Measurements from ENCODE around the gene NAA80. TPM values are rescaled to one million over a fixed set of nuclear protein-coding genes. Genes with fewer than 3 reads are reported as not detected.

The NAA80 gene
- total and polyA plus RNA-seq, 8 donors = 3.1 to 107 (median 17.0) TPM

DNA sequence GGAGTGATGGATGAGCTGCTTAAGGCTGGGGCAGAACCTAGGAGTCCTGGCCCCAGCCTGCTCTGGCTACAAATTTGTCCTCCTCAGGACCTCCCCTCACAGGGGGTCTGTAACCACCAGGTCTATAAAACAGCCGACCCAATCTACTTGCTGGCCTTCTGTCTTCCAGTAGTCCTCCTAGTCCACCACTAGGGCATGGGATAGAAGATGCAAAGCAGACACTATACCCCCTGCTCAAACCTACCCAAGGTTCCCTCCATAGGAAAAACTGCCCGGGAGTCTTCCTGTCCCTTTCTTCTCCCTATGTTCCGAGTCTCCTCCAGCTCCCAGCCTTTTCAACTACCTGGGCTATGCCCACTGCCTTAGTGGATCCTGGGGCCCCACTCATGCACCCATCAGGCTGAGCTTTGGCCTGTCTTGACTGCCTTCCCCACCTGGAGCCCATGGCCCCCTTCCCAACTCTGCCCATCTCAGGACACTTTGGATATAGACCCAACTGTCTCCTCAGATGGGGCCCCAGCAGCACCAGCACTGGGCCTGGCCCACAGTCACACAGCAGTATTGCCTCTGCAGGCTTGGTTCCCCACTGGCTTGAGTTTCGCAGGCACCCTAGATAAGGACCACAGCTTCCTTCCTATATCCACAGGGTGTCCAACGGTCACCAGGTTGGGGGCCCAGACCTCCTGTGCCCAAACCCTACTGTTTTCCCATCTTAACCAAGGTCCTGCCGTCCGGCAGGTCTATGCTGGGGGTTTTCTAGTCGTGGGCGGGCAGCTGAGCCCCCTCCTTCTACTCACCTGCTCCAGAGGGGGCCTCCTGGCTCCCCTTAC lies 1.1 kb downstream of the NAA80 start:
- DNase-seq = peak in 1 of 2 donors; percentile 44
- peak overlapping the region; percentile 67 to 73 (median 70) for H3K4me3 ChIP-seq
- WGBS, 5 donors = 25 to 40% (median 26%) methylated on average over 9 of the region's 9 CpGs
- peaks cover 37 to 66% (median 59%) of the 10 kb centered on the region in 4 donors for H3K4me1 ChIP-seq
- TF ChIP-seq, protein P1, sequence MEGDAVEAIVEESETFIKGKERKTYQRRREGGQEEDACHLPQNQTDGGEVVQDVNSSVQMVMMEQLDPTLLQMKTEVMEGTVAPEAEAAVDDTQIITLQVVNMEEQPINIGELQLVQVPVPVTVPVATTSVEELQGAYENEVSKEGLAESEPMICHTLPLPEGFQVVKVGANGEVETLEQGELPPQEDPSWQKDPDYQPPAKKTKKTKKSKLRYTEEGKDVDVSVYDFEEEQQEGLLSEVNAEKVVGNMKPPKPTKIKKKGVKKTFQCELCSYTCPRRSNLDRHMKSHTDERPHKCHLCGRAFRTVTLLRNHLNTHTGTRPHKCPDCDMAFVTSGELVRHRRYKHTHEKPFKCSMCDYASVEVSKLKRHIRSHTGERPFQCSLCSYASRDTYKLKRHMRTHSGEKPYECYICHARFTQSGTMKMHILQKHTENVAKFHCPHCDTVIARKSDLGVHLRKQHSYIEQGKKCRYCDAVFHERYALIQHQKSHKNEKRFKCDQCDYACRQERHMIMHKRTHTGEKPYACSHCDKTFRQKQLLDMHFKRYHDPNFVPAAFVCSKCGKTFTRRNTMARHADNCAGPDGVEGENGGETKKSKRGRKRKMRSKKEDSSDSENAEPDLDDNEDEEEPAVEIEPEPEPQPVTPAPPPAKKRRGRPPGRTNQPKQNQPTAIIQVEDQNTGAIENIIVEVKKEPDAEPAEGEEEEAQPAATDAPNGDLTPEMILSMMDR (IDR thresholded peaks at IDR 0.05) = peak in 2 of 7 experiments; percentile 10 to 16
- no peak for TF ChIP-seq EP300 (IDR thresholded peaks at IDR 0.05)
- intact Hi-C loops (cut with DNase I; ENCODE audit: low total_unique reads) = no loop called here
- peak overlapping the region; percentile 92 to 96 (median 95) for H3K27ac ChIP-seq
- H3K9me3 ChIP-seq = no peaks in the 10 kb centered on the region
- H3K36me3 ChIP-seq = peaks cover 7 to 15% (median 8%) of the 10 kb centered on the region in 4 donors
- H3K27me3 ChIP-seq = no peaks in the 10 kb centered on the region

DNA sequence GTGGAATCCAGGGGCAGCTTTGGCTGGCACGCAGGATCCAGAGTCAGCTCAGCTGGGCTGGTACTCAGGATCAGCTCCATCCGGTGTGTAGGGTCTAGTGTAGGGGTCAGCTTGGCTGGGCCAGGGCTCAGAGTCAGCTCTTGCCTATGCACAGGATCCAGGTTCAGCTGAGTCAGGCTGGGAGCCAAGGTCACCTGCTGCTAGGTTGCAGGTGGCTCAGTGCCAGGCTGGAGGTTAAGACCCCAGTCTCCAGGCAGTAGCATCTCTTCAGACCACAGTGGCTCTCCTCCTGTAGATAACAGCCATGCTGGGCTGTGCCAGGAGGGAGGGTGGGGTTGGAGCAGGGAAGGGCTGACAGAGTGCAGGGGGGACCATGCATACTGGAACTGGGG lies 1.8 kb downstream of the NAA80 start:
- Histone ChIP-seq H3K9me3 (no peaks in the 10 kb centered on the region), H3K36me3 (peaks cover 7 to 15% (median 8%) of the 10 kb centered on the region in 4 donors), H3K27ac (peak overlapping the region in 2 of 5 donors; percentile 93 to 96), H3K4me3 (no peak overlapping the region), H3K27me3 (no peaks in the 10 kb centered on the region), H3K4me1 (peaks cover 35 to 65% (median 58%) of the 10 kb centered on the region in 4 donors)
- TF ChIP-seq POLR2AphosphoS5 (IDR thresholded peaks at IDR 0.05) = no peak
- 65 to 88% (median 79%) methylated on average over 2 of the region's 2 CpGs; no CpG with 5 or more reads in 1 of the 5 donors for WGBS, 5 donors
- intact Hi-C loops (cut with DNase I; ENCODE audit: low total_unique reads) = no loop called here
- peak in 1 of 2 donors; percentile 36 for DNase-seq

DNA sequence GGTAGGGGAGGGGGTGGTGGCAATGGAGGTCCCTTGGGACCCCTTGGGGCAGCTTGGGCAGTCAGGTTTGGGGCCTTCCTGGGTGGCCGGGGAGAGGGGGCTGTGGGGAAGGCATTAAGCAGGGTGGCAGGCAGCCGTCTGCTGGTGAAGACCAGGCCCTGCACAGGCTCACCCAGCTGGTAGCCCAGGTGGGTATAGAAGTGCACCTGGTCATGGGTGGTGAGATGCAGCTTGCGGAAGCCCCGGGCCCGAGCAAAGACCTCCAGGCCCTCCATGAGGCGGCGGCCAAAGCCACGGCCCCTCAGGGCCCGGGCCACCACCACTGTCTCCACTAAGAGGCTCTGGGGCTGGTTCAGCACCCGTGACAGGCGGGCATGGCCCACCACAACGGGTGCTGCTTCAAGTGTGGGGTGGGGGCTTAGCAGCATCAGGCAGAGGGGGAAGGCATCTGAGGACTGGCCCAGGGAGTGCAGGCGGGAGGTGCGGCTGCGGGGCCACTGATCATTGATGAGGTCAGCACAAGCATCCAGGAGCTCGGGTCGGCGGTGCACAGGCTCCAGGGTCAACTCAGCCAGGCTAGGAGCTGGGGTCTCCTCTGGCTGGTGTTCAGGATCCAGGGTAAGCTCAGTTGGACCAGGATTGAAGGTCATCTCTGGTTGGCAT lies 2.4 kb downstream of the NAA80 start:
- 93 to 96% (median 94%) methylated on average over 13 to 18 of the region's 18 CpGs for WGBS, 5 donors
- Histone ChIP-seq H3K9me3 (no peaks in the 10 kb centered on the region), H3K27me3 (no peaks in the 10 kb centered on the region), H3K4me3 (no peak overlapping the region), H3K27ac (peak overlapping the region in 1 of 5 donors; percentile 13), H3K4me1 (peaks cover 31 to 60% (median 56%) of the 10 kb centered on the region in 4 donors), H3K36me3 (peaks cover 7 to 15% (median 8%) of the 10 kb centered on the region in 4 donors)
- DNase-seq = no peak
- TF ChIP-seq, protein P1 (IDR thresholded peaks at IDR 0.05) = no peak
- TF ChIP-seq POLR2AphosphoS5 (IDR thresholded peaks at IDR 0.05) (no peak), EP300 (IDR thresholded peaks at IDR 0.05) (no peak), POLR2A (IDR thresholded peaks at IDR 0.05) (no peak)
- intact Hi-C loops (cut with DNase I; ENCODE audit: low total_unique reads) = no loop called here

DNA sequence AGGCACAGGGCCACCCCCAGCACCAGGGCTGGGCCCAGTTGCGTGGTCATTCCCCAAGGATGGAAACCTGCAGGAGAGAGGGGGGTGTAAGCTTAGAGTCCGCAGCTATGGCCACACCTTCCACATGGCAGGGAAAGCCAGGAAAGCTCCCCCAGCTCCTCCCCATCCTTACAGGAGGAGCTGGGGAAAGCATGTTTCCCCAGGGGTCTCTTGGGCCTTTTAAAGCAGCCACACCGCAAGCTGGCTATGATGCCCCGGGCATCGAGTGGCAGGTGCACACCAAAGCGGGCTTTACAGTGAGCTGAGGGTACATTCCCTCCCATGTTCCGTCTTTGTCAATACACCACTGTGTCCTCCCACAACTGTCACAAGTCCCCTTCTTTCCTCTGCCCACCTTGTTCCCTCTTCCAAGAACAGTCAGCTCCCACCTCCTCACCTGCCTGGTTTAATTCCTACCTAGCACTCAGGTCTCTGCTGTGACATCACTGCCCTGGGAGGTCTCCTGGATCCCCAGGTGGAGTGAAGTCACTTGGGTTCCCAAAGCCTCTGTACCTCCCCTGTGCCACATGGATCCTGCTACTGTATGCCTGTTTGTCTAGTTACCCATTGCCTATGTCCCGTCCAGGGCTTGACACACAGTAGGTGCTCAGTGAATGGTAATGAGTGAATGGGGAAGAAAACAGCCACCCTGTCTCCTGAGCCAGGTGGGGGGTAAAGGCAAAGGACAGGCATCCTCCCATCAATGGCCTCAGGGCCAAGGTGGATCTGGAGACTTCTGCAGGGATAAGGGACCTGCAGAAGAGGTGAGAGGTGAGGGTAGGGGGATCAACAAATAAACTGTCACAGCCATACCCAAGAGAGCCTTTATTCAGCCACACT lies 3.4 kb downstream of the NAA80 start:
- intact Hi-C loops (cut with DNase I; ENCODE audit: low total_unique reads) = no loop called here
- 86 to 91% (median 89%) methylated on average over 8 of the region's 8 CpGs for WGBS, 5 donors
- Histone ChIP-seq H3K4me1 (peaks cover 39 to 60% (median 56%) of the 10 kb centered on the region in 4 donors), H3K27me3 (no peaks in the 10 kb centered on the region), H3K27ac (no peak overlapping the region), H3K4me3 (no peak overlapping the region), H3K36me3 (peaks cover 7 to 15% (median 8%) of the 10 kb centered on the region in 4 donors), H3K9me3 (no peaks in the 10 kb centered on the region)
- TF ChIP-seq POLR2AphosphoS5 (IDR thresholded peaks at IDR 0.05) (no peak), EP300 (IDR thresholded peaks at IDR 0.05) (no peak), POLR2A (IDR thresholded peaks at IDR 0.05) (no peak)
- TF ChIP-seq, protein P1 (IDR thresholded peaks at IDR 0.05) = no peak
- DNase-seq = no peak
